ENCODE data around the gene ANAPC10. TPM values are rescaled to one million over a fixed set of nuclear protein-coding genes. Genes with fewer than 3 reads are reported as not detected.
"Not testable (repeated sequence)": the region's sequence is repeated elsewhere in the genome, so short reads cannot be mapped to it uniquely, and the experiment has no call there.

ANAPC10 gene, protein sequence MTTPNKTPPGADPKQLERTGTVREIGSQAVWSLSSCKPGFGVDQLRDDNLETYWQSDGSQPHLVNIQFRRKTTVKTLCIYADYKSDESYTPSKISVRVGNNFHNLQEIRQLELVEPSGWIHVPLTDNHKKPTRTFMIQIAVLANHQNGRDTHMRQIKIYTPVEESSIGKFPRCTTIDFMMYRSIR
- 32.5 and 37.0 TPM in 2 replicates for total RNA-seq

DNA sequence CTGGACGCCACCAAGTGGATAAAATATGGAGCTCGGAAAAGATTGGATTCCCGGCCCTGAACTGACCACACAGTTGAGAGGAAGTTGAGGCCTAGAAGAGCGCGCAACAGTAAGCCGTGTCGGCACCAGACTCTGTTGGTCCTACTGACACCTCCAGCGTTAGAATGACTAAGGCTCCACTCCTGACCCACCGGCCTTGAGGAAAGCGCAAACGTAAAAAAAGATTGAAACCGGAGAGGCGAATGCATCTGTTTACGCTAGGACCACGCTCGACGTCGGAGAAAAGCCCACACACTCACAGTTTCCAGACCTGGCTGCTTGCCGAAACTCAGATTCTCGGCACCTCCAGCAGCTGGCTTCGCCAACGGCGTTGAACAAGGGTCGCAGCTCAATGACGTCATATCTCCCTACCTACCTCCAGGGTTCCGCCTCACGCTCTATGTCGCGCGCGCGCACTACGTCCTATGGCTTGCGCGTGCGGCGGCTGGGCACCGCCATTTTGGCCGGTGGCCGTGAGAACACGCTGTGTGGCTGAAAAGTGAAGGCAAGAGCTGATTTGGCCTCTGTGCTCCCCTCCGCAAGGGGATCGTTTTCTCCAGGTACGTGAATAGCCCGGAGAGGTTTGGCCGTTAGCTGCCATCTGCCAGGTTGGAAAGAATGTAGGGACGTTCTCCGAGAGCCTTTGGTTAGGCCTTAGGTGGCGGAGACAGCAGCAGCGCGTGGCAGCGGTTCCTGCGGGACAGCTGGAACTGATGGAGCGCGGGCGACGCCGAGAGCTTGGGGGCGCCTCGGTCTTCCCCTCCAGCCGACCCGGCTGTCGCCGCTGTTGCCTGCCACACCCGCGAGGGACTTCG lies at the start of gene ANAPC10, which contains the start of gene ABCE1:
Gene ANAPC10 (minus strand): TSS at position 376 of the 854 bp plus-strand sequence. CDS start 2,097 bp downstream, outside the sequence.
Gene ABCE1 (plus strand): TSS at position 491 of the 854 bp plus-strand sequence. CDS start 6,102 bp downstream, outside the sequence.
- peak; percentile 94 for DNase-seq (ENCODE audit: low read depth)

DNA sequence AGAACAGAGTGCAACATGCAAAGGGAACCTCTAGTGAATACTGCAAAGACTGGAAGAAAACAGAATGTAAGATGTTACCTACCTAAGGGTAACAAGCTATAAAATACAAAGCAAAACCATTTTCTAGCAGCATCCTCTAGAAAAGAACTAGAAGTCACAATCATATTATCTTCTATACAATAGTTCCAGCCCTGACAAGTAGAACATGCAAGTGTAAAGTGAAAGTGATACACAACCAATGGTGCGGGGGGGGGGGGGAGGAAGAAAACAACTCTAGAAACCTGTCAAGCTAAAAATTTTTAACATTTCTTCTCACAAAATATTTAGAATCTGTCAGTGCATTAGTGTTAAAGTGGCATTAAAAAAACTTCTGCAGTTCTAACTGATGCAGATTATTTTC lies 38.2 kb upstream of the ANAPC10 start:
- not testable (repeated sequence) for DNase-seq (ENCODE audit: low read depth)

DNA sequence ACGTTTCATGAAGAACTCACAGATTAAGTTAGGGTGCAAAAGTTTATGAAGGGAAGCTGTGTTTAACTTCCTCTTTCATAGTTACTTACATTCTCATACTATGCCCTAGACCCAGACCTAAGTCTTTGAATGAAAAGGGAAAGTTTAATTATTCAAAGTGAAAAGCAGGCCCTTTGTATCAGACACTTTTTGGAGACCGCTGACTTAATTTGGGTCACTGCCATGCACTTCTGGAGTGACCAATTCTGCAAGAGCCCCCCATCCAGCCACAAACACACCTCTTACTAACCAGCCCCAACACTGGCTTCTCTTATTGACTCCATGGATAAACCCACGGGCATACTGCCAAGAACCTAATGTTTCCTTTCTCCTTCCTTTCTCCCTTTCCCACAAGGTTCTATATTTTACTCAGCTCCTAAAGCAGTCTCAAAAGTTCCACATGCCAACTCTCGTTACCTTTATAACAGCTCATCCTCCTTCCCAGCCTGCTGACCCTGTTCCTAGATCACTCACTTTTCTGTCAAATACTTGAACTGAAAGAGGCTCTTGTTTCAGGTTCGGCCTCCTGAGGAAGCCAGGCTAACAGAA lies 34.6 kb upstream of the ANAPC10 start:
- DNase-seq (ENCODE audit: low read depth), result no peak

DNA sequence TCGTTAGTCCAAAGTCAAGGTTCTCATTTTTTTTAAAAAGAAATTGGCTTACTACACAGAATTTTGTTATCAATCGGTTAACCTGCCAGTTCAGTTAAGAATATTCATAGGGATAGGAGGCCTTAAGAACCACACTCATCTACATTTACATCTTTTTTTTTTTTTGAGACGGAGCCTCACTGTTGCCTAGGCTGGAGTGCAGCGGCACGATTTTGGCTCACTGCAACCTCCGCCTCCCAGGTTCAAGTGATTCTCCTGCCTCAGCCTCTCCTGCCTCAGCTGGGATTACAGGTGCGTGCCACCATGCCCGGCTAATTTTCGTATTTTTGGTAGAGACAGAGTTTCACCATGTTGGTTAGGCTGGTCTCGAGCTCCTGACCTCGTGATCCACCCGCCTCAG lies 33.9 kb upstream of the ANAPC10 start:
- DNase-seq (ENCODE audit: low read depth), result no peak

DNA sequence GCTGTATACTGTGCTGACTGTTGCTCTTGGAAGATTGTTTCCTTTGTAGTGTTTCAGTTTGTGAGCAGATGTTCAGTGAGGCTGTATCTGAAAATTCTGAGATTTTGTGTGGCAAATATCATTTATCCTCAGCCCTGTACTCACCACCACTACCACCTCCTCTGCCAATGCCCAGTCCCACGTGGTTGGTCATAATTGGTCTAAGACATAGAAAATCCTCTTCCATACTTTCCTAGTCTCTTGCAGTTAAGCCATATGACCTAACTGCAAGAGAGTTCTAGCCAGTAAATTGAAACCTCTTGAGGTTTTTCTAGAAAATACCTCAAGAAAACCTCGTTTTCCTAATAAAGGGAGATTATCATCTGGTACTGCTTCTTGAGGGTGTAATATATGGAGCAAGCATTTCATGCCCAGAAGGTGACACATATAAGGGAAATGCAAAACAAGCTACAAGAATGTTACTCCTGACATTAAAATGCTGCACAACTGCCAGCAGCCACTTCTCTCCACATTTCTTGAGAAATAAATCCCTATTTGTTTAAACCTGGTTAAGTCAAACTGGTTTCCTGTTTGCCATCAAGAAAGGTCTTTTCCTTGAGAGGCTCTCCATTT lies 32.9 kb upstream of the ANAPC10 start:
- peak; percentile 66 for DNase-seq (ENCODE audit: low read depth)

DNA sequence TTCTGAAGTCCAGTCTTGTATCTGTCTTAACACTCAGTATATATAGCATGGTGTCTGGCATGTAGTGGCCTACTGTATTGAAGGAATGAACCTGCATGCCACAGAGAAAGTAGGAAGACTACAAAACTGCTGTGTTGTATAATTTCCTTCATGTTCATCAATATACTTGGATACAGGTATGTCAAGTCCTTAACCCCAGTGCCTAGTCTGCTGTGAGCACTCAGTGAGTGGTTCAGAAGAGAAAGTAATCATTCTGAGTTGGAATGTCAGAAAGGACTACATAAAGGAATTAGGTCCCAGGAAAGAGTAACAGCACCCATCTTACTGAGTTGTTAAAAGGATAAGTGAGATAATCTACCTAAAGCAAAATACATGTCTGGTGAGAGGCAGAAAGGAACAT lies 32.1 kb upstream of the ANAPC10 start:
- no peak for DNase-seq (ENCODE audit: low read depth)

DNA sequence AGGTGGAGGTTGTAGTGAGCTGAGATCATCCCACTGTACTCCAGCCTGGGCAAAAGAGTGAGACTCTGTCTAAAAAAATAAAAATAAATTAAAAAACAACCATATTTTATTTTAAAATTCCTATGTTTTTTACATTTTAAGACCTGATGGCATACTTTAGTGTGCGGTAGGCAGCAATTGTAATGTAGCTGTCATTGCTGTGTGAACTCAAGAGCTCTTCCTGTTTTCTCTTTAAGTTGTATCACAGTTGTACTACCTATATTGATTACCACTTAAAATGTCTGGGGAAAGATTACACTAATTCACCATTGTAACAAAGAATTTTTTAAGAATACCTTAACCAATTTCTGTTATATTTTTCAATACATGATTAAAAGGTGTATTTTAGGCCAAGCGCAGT lies 27.4 kb upstream of the ANAPC10 start:
- DNase-seq (ENCODE audit: low read depth), result no peak

DNA sequence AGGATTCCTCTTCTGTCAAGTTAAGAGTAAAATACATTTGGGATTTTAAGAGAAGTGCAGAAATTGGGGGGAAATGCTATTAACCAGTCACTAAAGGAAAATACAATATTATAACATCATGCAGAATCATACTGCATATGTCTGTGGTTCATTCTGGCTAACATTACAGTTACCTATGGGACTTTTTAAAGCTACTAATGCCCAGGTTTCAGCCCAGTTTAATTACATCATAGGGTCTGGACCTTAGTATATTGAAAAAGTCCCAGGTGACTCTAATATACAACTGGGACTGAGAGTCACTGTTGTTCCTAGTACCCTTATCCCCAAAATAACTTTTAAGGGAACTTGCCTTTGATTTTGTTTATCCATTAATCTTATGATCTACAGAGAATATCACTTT lies 10.1 kb upstream of the ANAPC10 start:
- no peak for DNase-seq (ENCODE audit: low read depth)

DNA sequence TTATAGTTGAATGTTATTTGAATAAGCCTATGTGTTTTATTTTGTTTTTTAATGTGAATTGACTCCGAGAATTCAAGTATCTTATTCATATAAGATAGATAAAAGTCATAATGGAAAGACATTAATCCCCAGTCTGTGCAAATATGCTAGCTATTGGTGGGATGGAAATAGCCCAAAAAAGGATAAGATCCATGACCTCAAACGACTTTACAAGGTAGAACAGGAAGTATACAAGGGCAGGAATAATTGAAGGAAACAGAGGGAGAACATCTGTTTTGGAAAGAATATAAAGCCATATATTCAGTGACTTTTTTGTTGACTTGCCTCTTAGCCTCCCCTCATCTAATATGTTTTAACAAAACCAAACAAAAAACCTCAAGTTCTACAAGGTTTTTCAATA lies 9.1 kb upstream of the ANAPC10 start:
- no peak for DNase-seq (ENCODE audit: low read depth)

DNA sequence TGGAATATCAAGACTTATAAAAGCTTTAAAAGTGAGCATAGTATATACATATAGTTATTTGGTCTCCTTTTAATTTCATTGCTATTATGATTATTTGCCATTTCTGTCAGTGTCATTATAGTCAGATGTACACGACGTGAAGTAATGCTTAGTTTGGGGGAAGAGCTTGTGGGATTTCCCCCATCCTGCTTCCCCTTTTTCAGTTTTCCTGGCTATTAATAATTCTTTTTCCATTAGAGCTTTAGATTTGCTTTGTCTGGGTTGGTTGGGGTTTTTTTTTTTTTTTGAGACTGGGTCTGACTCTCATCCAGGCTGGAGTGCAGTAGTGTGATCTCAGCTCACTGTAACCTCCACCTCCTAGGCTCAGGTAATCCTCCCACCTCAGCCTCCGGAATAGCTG lies 5.5 kb upstream of the ANAPC10 start:
- no peak for DNase-seq (ENCODE audit: low read depth)

DNA sequence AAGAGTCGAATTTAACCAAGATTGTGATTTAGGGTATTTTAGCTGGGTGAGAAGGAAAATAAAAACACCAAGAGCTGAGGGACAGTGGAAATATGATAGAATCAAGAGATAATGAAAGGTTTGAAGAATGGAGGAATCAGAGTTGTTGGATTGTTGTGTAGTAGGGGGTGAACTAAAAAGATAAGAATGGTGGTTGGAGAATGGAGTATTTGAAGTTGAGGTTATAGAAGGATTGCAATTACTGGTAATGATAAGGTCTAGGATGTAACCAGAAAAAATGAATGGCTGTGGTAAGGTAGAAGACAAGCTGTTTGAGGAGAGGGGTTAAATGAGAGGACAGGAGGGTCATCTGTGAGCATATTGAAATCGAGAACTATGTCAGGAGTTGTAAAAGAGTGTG lies 4.6 kb upstream of the ANAPC10 start:
- no peak for DNase-seq (ENCODE audit: low read depth)

DNA sequence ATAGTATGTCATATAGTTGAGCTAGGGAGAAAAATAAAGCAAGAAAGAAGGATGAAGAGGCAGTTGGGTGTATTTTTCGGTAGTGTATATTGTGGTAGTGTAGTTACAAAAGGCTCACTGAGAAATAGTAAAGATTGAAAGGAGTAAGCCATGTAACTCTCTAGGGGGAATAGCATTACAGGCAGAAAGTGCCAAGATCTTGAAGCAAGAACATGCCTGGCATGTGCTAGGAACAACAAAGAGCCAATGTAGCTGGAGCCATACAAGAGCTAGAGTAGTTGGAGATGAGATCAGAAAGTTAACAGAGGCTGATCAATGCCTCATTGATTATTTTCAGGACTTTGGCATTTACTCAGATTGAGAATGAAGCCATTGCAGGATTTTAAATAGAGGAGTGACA lies 3.1 kb upstream of the ANAPC10 start:
- DNase-seq (ENCODE audit: low read depth), result no peak

DNA sequence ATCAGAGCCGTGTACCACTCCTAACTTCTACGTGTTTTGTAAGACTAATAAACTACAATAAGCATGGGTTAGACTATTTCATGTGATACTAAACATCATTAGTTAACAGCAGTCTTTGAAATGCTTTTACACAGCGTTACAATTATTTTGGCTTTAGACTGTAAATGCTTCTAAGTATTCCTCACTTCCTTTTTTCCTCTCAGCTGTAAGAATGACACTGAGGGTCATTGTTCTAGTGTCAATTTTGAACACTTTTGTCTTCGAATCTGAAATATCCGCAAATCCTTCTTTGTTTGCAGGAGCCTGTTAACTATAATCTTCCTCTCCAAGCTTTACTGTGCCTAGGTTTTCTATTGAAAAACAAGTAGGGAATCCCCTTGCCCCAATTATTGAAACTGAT lies 1.7 kb upstream of the ANAPC10 start:
- peak; percentile 2 for DNase-seq (ENCODE audit: low read depth)

DNA sequence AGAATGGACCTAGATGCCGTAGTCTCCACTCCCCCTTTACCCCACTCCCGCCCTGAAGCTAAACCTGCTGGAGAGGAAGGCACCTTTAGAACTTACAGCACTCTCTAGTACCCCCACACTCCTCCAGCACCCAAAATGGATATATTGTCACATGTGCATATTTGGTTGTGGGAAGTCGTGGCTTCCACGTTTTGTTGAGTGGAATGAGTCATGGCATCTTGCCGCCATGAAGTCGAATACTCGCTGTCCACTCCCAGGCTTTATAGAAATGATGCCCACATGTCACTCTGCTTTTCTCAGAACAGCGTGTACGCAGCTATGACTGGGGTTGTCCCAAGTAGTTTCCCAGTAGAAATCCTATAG lies 660 bp upstream of the ANAPC10 start:
- DNase-seq (ENCODE audit: low read depth), result peak; percentile 67

DNA sequence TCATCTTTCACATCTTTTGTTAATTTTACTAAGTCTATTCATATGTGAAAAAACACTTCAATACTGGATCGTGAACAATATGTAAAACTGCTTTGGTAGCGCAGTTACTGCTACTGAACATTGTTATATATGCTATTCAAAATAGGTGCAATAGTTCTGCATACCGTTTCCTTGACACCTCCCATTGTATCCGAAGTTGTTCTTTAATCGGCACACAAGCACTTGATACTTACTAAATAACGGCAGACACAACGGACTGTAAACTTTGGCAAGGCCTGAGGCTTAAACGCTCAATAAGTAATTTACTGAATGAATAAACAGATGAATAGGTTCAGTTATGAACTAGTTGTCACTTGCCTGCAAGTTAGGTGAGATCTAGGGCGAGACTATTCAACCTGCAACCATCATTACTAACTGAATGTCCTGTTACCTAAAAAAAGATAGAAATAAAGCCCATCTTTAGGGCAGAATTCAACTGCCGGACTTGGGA lies 620 bp downstream of the ANAPC10 start:
- DNase-seq (ENCODE audit: low read depth), result peak; percentile 52

DNA sequence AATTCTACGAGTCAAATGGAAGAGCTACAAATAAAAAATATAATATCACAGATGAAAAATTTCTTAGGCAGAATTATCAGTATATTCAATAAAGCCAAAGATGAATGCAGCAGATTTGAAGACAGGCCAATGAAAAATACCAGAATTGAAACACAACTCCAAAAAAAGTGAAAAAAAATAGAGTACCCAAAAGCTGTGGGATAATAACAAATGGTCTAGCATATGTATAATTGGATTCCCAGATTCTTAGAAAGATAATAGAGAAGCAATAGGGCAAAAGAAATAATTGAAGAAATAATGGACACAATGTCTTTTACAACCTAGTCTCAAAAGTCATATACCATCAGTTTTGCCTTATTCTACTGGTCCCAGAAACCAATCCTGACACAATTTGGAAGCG lies 4.4 kb downstream of the ANAPC10 start:
- DNase-seq (ENCODE audit: low read depth), result no peak

DNA sequence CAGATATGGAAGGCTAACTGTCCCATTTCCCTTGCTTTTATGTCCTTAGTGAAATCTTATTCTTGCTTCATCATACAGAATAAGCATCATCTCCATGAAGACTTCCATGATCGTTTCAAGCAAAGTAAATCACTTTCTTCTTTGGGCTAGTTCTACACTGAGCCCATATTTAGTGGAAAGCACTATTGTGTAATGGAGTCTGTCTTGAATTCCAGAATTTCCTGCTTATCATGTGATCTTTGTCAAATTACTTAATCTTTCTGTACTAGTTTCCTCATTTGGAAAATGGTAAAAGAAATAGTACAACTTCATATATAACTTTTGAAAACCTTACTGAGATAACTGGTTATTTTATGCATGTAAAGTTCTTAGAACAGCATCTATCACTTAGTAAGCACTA lies 7.6 kb downstream of the ANAPC10 start:
- DNase-seq (ENCODE audit: low read depth), result no peak

DNA sequence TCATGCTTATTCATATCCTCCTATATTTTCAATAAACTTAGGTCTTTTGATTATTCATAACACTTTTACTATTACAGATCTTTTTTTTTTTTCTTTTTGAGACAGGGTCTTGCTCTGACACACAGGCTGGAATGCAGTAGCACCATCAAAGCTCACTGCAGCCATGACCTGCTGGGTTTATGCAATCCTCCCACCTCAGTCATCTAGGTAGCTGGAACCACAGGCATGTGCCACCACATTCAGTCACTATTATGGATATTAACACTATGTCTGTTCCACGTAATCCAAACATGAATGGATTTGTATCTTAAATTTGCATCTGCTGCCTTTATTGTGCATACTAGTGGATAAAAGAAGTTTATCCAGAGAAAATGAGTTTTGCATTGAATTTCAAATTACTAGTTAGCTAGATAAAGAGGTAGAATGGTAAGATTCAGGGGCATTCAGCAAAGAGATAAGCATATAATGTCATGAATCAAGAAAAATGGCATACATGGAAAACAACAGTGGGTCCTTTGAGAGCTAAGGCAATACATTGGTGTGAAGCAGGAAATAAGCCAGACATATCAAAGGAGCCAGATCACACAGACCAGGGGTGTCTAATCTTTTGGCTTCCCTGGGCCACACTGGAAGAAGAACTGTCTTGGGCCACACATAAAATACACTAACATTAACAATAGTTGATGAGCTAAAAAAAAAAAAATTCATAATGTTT lies 13.9 kb downstream of the ANAPC10 start:
- DNase-seq (ENCODE audit: low read depth), result peak; percentile 77

DNA sequence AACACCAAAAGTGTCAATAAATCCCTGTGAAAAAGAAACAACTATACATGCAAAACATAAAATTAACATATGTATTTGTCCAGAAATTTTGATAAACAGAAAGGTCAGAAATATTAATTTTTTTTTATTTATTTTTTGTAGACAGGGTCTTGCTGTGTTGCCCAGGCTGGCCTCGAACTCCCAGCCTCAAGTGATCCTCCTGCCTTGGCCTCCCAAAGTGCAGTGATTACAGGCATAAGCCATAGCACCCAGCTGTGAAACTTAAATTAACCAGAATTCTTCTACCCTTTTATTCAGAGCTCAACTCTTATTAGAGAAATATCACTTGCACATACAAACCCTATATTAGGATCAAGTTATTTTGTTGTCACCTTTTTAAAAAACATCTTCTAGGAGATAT lies 16.2 kb downstream of the ANAPC10 start:
- DNase-seq (ENCODE audit: low read depth), result no peak

DNA sequence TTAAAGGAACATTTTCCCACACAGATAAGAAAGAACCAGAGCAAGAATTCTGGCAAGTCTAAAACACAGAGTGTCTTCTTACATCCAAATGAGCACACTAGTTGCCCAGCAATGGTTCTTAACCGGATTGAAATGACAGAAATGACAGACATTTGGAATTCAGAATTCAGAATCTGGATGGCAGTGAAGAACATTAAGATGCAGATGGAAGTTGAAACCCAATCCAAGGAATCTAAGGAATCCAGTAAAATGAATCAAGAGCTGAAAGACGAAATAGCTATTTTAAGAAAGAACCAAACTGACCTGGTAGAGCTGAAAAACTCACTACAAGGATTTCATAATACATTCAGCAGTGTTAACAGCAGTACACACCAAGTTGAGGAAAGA lies 21.5 kb downstream of the ANAPC10 start:
- no peak for DNase-seq (ENCODE audit: low read depth)

DNA sequence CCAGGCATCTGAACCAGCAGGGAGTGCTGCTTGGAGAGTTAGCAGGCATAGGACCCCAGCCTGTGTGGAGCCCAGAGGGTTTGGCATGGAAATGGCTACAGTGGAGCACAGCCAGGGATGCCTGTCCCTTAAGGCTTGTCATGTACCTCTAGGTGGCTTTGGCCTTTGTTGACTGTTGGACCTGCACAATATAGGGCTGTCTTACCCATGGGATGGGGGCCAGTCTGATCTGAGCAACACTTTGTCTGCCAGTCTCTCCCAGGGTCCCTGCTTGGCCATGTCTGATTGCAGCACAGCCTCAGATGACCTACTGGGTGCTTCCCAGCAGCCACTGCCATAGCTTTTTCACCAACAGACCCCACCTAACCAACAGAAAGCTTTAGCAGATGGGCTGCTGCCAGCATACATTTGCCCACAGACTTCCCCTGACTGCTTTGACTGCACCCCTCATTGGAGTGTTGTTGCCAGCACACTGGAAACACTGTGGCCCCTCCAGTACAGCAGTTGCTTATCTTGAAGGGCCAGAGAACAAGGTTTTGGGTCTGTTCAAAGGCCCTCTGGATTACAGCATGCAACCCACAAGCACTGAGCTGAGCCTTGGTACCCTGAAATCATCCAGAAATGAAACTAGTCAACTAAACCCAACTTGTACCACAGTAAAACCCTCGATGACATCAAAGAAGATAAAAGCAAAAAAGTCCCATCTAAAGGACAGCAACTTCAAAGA lies 22.1 kb downstream of the ANAPC10 start:
- DNase-seq (ENCODE audit: low read depth), result no peak

All from renal cortical epithelial cell (primary cell).